GM23338 (cell line): ENCODE results near the gene MYPOP. TPM values are rescaled to one million over a fixed set of nuclear protein-coding genes. Genes with fewer than 3 reads are reported as not detected.

ENCODE experiments used
- ATAC-seq: fragments of 200-7000 bp; cut with Tn5 transposase; 3 replicates; pipeline ENCODE4 v1.9.1; 2020
- DNase-seq: peaks from one replicate; pipeline ENCODE4 v3.0.0-alpha.2; 2015; ENCODE audit warnings: low spot score
- H2AFZ ChIP-seq: fragments of 200-600 bp; sonication (generic); 2 replicates; pipeline ENCODE4 v1.8.0; 2016; ENCODE audit warnings: antibody characterized with exemption, mild to moderate bottlenecking, moderate library complexity
- H3F3A ChIP-seq: fragments of 200-600 bp; sonication (generic); replicated peaks from 2 replicates; pipeline ENCODE4 v1.8.0; 2017; ENCODE audit warnings: antibody characterized with exemption, mixed run types, low read depth
- H3K27ac ChIP-seq: fragments of 200-600 bp; sonication (generic); 2 replicates; pipeline ENCODE4 v1.6.1; 2016; ENCODE audit warnings: low read depth
- H3K27me3 ChIP-seq: fragments of 200-600 bp; sonication (generic); 2 replicates; pipeline ENCODE4 v1.8.0; 2016; ENCODE audit warnings: mild to moderate bottlenecking, mixed run types, moderate library complexity; ENCODE audit not compliant: insufficient read depth
- H3K36me3 ChIP-seq: fragments of 200-600 bp; sonication (generic); 2 replicates; pipeline ENCODE4 v1.8.0; 2016; ENCODE audit warnings: mild to moderate bottlenecking; ENCODE audit not compliant: insufficient read depth
- H3K4me1 ChIP-seq: fragments of 200-600 bp; sonication (generic); 2 replicates; pipeline ENCODE4 v1.8.0; 2016; ENCODE audit warnings: mild to moderate bottlenecking, moderate library complexity; ENCODE audit not compliant: insufficient read depth
- H3K4me2 ChIP-seq: fragments of 200-600 bp; sonication (generic); 2 replicates; pipeline ENCODE4 v1.7.1; 2017; ENCODE audit warnings: mixed run types
- H3K4me3 ChIP-seq: fragments of 200-600 bp; sonication (generic); 2 replicates; pipeline ENCODE4 v1.6.1; 2016; ENCODE audit warnings: mixed run types
- H3K79me2 ChIP-seq: fragments of 200-600 bp; sonication (generic); replicated peaks from 2 replicates; pipeline ENCODE4 v1.8.0; 2017; ENCODE audit warnings: mild to moderate bottlenecking; ENCODE audit not compliant: insufficient read depth
- H3K9me2 ChIP-seq: fragments of 200-600 bp; sonication (generic); 2 replicates; pipeline ENCODE4 v1.8.0; 2017; ENCODE audit not compliant: insufficient read depth
- H4K20me1 ChIP-seq: fragments of 200-600 bp; sonication (generic); replicated peaks from 2 replicates; pipeline ENCODE4 v1.8.0; 2017; ENCODE audit warnings: mild to moderate bottlenecking; ENCODE audit not compliant: insufficient read depth
- H3K27ac Mint-ChIP-seq: 2 replicates; pipeline ENCODE4 v1.8.0; 2020; ENCODE audit warnings: inconsistent platforms, mild to moderate bottlenecking, moderate library complexity, mixed read lengths
- H3K27me3 Mint-ChIP-seq: 3 replicates; pipeline ENCODE4 v1.8.0; 2022; ENCODE audit warnings: low read depth, mild to moderate bottlenecking, moderate library complexity, mixed read lengths, inconsistent platforms; ENCODE audit not compliant: insufficient read depth, poor library complexity
- H3K36me3 Mint-ChIP-seq: 3 replicates; pipeline ENCODE4 v1.8.0; 2021; ENCODE audit warnings: low read depth, mild to moderate bottlenecking, inconsistent platforms, moderate library complexity, mixed read lengths
- H3K4me1 Mint-ChIP-seq: 3 replicates; pipeline ENCODE4 v1.8.0; 2020; ENCODE audit warnings: mild to moderate bottlenecking, inconsistent platforms, mixed read lengths
- H3K4me3 Mint-ChIP-seq: 3 replicates; pipeline ENCODE4 v1.8.0; 2021; ENCODE audit warnings: moderate library complexity, mild to moderate bottlenecking, inconsistent platforms, mixed read lengths
- H3K9me3 Mint-ChIP-seq: 3 replicates; pipeline ENCODE4 v1.8.0; 2020; ENCODE audit warnings: moderate library complexity, mild to moderate bottlenecking, inconsistent platforms, mixed read lengths
- CREB1 ChIP-seq: fragments of 250-450 bp; sonication (Bioruptor Pico); IDR thresholded peaks from 2 replicates; pipeline ENCODE4 v1.5.0; 2020; ENCODE audit warnings: low read depth, mild to moderate bottlenecking, moderate library complexity
- NANOG ChIP-seq: IDR thresholded peaks from 2 replicates; pipeline ENCODE4 v1.6.1; 2016; ENCODE audit warnings: antibody characterized with exemption, borderline replicate concordance
- polyA plus RNA-seq: library from polyadenylated mRNA; unstranded; fragments of >200 nt; fragmentation: Nextera tagmentation; extraction: Ambion mirVana; gene quantifications from 2 replicates; pipeline ENCODE4 v1.2.1, GENCODE V29; 2016
- total RNA-seq: library from RNA; depleted of rRNA; stranded (reverse); fragments of >200 nt; shearing (Covaris generic); gene quantifications from 2 replicates; pipeline ENCODE4 v1.2.3, GENCODE V29; 2014
- TF ChIP-seq, protein P1 (sequence below): IDR thresholded peaks from 2 replicates; pipeline ENCODE4 v1.6.1; 2016; ENCODE audit warnings: antibody characterized with exemption
- TF ChIP-seq, protein P2 (sequence below), 2 experiments: fragments of 200-600 bp in 1 of 2; sonication (generic) in 1 of 2; conservative IDR thresholded peaks; 2 replicates each; pipeline versions ENCODE4 v1.5.1 to v1.6.1; 2016 to 2017; ENCODE audit warnings: antibody characterized with exemption in 2 of 2, low read depth in 2 of 2, mild to moderate bottlenecking in 2 of 2, moderate library complexity in 1 of 2

Gene MYPOP
- total and polyA plus RNA-seq, 2 experiments from 2014 or later = 3.0 to 6.9 TPM

DNA sequence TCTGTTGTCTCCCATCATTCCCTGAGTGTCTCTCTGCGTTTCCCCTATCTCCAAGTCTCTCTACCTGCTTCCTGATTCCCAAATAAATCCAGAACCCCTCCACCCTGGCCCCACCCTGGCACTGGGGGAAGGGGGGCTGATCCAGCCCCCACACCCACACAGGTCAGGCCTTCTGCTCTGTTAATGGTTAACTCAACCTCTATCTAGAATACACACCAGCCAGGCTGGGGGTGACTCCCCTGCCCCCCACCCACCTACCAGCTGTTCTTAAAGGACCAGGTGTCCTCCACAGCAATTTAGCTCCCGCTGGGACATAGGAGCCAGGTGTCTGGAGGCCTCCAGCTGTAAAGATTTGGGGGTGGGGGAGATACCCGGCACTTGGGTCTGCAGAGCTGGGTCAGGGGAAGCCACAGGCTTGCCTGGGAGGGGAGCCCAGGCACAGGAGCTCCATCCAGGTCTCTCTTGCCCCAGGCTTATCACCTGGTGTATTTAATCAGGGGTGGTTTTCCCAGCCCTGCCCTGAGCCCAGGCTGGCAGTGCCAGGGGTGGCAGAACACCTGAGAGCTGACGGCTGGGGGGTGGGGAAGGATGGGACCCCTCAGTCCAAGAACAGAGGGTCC is 20.4 kb downstream of the MYPOP start:
- Mint-ChIP-seq H3K9me3 (peaks cover 2% of the 10 kb centered on the region; the same call in 1 of the 3 replicates), H3K36me3 (peaks cover 8% of the 10 kb centered on the region), H3K4me1 (peaks cover 42% of the 10 kb centered on the region), H3K27ac (peak overlapping the region; percentile 5; the same call in 1 of the 2 replicates), H3K27me3 (peaks cover 30% of the 10 kb centered on the region), H3K4me3 (peak overlapping the region; percentile 75)
- ATAC-seq (peak; percentile 9), DNase-seq (peak; percentile 76)
- Histone ChIP-seq H3K27ac (peak overlapping the region; percentile 98), H3K9me2 (no peaks in the 10 kb centered on the region), H4K20me1 (0 out of 2 replicates have a peak, but pooled peaks cover 4% of the 10 kb centered on the region), H2AFZ (no peak overlapping the region), H3K79me2 (0 out of 2 replicates have a peak, but pooled peaks cover 5% of the 10 kb centered on the region), H3F3A (peaks cover 18% of the 10 kb centered on the region; the same call in 1 of the 2 replicates), H3K36me3 (no peaks in the 10 kb centered on the region), H3K4me2 (peak overlapping the region; percentile 97), H3K4me3 (peak overlapping the region; percentile 66), H3K27me3 (no peaks in the 10 kb centered on the region), H3K4me1 (peaks cover 27% of the 10 kb centered on the region)
- TF ChIP-seq, protein P1, sequence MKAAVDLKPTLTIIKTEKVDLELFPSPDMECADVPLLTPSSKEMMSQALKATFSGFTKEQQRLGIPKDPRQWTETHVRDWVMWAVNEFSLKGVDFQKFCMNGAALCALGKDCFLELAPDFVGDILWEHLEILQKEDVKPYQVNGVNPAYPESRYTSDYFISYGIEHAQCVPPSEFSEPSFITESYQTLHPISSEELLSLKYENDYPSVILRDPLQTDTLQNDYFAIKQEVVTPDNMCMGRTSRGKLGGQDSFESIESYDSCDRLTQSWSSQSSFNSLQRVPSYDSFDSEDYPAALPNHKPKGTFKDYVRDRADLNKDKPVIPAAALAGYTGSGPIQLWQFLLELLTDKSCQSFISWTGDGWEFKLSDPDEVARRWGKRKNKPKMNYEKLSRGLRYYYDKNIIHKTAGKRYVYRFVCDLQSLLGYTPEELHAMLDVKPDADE = no peak
- peak; percentile 35 for TF ChIP-seq NANOG
- TF ChIP-seq CREB1 (CRISPR knock-in tag) = no peak

DNA sequence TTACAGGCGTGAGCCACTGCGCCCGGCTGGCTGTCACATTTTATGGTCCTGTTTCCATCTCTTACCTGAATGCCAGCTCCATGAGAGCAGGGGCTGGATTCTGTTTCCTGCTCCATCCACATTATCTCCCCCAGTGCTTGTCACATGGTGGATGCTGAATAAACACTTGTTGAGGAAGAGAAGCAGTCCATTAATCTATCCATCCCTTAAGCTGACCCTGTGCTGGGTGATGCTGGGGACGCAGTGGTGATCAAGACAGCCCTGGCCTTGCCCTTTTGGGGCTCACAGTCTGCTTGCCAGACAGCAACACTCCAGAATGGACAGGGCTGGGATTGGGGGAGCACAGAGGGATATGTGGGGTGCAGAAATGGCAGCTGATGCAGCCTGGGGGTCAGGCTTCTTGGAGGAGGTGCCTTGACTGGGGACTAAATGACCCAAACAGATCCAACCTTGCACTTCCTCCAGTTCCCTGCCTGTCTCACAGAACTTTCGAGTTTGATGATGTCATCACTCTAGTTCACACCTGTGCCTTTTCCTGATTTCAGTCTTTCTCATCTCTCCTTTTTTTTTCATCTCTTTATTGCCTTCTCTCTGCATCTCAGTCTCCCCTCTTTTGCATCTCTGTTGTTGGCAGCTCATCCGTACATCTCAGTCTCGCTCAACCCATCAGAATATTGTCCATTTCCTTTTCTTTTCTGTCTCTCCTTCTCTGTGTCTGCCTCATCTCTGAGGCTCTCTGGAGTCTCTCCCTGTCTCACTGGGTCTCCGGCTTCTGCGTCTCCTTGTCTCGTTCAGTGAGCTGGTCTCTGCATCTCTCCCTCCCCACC is 21.1 kb downstream of the MYPOP start:
- Histone ChIP-seq H3K4me2 (peak overlapping the region; percentile 97), H3K4me3 (peak overlapping the region; percentile 66), H4K20me1 (0 out of 2 replicates have a peak, but pooled peaks cover 4% of the 10 kb centered on the region), H3K4me1 (peaks cover 28% of the 10 kb centered on the region), H3K79me2 (0 out of 2 replicates have a peak, but pooled peaks cover 5% of the 10 kb centered on the region), H3F3A (peaks cover 18% of the 10 kb centered on the region; the same call in 1 of the 2 replicates), H3K9me2 (no peaks in the 10 kb centered on the region), H2AFZ (no peak overlapping the region), H3K36me3 (no peaks in the 10 kb centered on the region), H3K27ac (peak overlapping the region; percentile 90), H3K27me3 (no peaks in the 10 kb centered on the region)
- H3K27ac Mint-ChIP-seq = peak overlapping the region; percentile 5; the same call in 1 of the 2 replicates
- H3K4me3 Mint-ChIP-seq = peak overlapping the region; percentile 38; the same call in 2 of the 3 replicates
- H3K4me1 Mint-ChIP-seq = peaks cover 44% of the 10 kb centered on the region
- peaks cover 2% of the 10 kb centered on the region; the same call in 1 of the 3 replicates for H3K9me3 Mint-ChIP-seq
- TF ChIP-seq, protein P2, sequence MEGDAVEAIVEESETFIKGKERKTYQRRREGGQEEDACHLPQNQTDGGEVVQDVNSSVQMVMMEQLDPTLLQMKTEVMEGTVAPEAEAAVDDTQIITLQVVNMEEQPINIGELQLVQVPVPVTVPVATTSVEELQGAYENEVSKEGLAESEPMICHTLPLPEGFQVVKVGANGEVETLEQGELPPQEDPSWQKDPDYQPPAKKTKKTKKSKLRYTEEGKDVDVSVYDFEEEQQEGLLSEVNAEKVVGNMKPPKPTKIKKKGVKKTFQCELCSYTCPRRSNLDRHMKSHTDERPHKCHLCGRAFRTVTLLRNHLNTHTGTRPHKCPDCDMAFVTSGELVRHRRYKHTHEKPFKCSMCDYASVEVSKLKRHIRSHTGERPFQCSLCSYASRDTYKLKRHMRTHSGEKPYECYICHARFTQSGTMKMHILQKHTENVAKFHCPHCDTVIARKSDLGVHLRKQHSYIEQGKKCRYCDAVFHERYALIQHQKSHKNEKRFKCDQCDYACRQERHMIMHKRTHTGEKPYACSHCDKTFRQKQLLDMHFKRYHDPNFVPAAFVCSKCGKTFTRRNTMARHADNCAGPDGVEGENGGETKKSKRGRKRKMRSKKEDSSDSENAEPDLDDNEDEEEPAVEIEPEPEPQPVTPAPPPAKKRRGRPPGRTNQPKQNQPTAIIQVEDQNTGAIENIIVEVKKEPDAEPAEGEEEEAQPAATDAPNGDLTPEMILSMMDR (conservative IDR thresholded peaks at IDR 0.05; ENCODE audit: low read depth in 2 of 2) = no peak
- no peak for DNase-seq
- H3K36me3 Mint-ChIP-seq = peaks cover 8% of the 10 kb centered on the region
- H3K27me3 Mint-ChIP-seq = peaks cover 27% of the 10 kb centered on the region
- no peak for ATAC-seq
